GM19324 (cell line): ENCODE data around the gene STXBP5.

Experiments
- ATAC-seq: cut with Tn5 transposase; IDR thresholded peaks from one replicate; pipeline ENCODE4 v1.9.1; 2021; ENCODE audit warnings: mild to moderate bottlenecking, moderate library complexity; ENCODE audit not compliant: unreplicated experiment, low FRiP score

Gene STXBP5

GRCh38 chr6:147416622-147417021 is 212.4 kb downstream of the STXBP5 start:
- ATAC-seq = no peak

- ATAC-seq = no peak
These were observed 213.7 kb downstream of the STXBP5 start for GRCh38 chr6:147417954-147418353.

GRCh38 chr6:147418523-147418922 is 214.3 kb downstream of the STXBP5 start:
- ATAC-seq = no peak

- ATAC-seq = no peak
These were observed 217.7 kb downstream of the STXBP5 start for GRCh38 chr6:147421903-147422302.

GRCh38 chr6:147423111-147423510 is 218.9 kb downstream of the STXBP5 start:
- no peak for ATAC-seq

GRCh38 chr6:147429794-147430193 is 225.6 kb downstream of the STXBP5 start:
- no peak for ATAC-seq

GRCh38 chr6:147430811-147431210 is 226.6 kb downstream of the STXBP5 start:
- ATAC-seq = no peak

- no peak for ATAC-seq
These were observed 229.9 kb downstream of the STXBP5 start for GRCh38 chr6:147434076-147434475.

- ATAC-seq = no peak
These were observed 230.3 kb downstream of the STXBP5 start for GRCh38 chr6:147434516-147434915.

GRCh38 chr6:147437615-147438014 is 233.4 kb downstream of the STXBP5 start:
- no peak for ATAC-seq

GRCh38 chr6:147438758-147439528 is 234.7 kb downstream of the STXBP5 start:
- ATAC-seq = no peak
